D721Med (cell line): ENCODE results near the gene CDKN2B-AS1.
A peak's percentile ranks its signal among the peaks of the same experiment; 100 is the strongest.
"Not testable (repeated sequence)": the region's sequence is repeated elsewhere in the genome, so short reads cannot be mapped to it uniquely, and the experiment has no call there.

Experiments
- DNase-seq: peaks from one replicate; pipeline ENCODE4 v3.0.0; 2011; ENCODE audit warnings: low spot score; ENCODE audit not compliant: insufficient read length
- FAIRE-seq: peaks from 2 replicates; lab custom pipeline; 2011; peaks lifted over from hg19 to GRCh38; lab: Jason Lieb, UNC
- TF ChIP-seq, protein P1 (sequence below): IDR thresholded peaks from 2 replicates; pipeline ENCODE4 v1.5.1; 2012; ENCODE audit warnings: mild to moderate bottlenecking, control low read depth; ENCODE audit not compliant: insufficient read depth; ENCODE audit errors: missing control alignments

CDKN2B-AS1 gene

DNA sequence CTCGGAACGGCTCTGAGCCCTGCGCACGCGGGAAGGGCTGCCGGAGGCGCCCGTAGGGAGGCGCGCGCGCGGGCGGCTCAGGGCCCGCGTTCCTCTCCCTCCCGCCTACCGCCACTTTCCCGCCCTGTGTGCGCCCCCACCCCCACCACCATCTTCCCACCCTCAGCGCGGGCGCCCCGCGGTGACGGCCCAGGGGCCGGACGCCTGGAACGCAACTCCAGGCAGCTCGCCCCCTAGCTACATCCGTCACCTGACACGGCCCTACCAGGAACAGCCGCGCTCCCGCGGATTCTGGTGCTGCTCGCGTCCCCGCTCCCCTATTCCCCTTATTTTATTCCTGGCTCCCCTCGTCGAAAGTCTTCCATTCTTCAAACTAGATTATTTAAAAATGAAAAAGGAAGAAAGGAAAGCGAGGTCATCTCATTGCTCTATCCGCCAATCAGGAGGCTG is at the start of gene CDKN2B-AS1:
Gene CDKN2B-AS1, plus strand, starts transcription at position 236 of the 450 bp plus-strand sequence.
- FAIRE-seq: no peak

DNA sequence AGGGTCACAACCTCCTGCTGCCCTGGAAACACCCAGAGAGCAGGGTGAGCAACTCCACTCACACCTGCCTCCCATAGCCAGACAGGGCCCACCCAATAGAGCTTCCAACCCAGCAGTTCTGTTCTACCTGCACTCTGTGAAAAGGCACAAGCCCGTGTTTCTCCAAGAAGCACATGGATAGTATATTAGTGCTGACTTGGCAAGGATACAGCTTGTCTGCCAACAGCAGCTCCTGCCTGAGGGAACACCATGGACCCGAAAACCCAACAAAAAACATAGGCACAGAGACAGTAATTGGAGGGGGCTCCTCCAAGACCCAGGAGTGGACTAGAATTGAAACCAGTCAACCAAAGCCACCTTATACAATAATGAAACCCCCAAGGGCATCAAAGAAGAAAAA is 49.0 kb upstream of the CDKN2B-AS1 start:
- TF ChIP-seq, protein P1, sequence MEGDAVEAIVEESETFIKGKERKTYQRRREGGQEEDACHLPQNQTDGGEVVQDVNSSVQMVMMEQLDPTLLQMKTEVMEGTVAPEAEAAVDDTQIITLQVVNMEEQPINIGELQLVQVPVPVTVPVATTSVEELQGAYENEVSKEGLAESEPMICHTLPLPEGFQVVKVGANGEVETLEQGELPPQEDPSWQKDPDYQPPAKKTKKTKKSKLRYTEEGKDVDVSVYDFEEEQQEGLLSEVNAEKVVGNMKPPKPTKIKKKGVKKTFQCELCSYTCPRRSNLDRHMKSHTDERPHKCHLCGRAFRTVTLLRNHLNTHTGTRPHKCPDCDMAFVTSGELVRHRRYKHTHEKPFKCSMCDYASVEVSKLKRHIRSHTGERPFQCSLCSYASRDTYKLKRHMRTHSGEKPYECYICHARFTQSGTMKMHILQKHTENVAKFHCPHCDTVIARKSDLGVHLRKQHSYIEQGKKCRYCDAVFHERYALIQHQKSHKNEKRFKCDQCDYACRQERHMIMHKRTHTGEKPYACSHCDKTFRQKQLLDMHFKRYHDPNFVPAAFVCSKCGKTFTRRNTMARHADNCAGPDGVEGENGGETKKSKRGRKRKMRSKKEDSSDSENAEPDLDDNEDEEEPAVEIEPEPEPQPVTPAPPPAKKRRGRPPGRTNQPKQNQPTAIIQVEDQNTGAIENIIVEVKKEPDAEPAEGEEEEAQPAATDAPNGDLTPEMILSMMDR: no peak
- FAIRE-seq (no peak), DNase-seq (no peak)

More for the DNA sequence above, at the start of gene CDKN2B-AS1:
- no peak for DNase-seq
- TF ChIP-seq, protein P1: peak; percentile 5

- TF ChIP-seq, protein P1: no peak
- DNase-seq (no peak), FAIRE-seq (no peak)
Measured at GRCh38 chr9:21958833-21959232, 35.8 kb upstream of the CDKN2B-AS1 start.

DNA sequence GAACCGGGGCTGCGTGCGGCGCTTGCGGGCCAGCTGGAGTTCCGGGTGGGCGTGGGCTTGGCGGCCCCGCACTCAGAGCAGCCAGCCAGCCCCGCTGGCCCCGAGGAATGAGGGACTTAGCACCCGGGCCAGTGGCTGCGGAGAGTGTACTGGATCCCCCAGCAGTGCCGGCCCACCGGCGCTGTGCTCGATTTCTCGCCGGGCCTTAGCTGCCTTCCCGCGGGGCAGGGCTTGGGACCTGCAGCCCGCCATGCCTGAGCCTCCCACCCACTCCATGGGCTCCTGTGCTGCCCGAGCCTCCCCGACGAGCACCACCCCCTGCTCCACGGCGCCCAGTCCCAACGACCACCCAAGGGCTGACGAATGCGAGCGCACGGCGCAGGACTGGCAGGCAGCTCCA is 35.3 kb upstream of the CDKN2B-AS1 start:
- FAIRE-seq, DNase-seq: not testable (repeated sequence)

GRCh38 chr9:21961569-21961968 is 33.0 kb upstream of the CDKN2B-AS1 start:
- no peak for FAIRE-seq
- TF ChIP-seq, protein P1: no peak
- DNase-seq: no peak

- DNase-seq (no peak), FAIRE-seq (no peak)
- TF ChIP-seq, protein P1: no peak
Measured at GRCh38 chr9:21964925-21965385, 29.6 kb upstream of the CDKN2B-AS1 start.

DNA sequence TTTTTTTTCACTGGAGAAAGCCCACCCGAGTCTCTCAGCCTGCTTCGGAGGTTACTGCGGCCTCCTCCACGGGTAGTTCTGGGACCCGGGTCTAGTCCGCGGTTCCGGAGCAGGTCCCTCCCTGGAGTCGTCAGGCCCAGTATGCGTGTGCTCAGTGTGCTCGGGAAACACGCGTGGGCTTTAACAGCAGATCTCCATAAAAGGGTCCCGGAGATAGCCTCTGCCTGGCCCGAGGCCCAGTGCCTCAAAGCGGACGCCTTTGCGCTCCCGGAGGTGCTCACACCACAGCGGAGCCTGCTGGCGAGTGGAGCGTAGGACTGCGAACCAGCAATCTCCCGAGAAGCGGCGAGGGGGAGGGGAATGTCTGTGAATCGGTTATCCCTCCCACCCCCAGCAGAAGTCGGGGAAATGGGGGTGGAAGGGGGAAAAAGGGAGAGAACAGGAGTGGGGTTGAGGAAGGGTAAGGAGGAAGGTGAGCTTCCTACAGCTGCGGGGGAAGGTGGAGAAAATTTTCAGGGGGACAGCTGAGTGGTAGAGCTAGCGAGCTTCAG is 29.1 kb upstream of the CDKN2B-AS1 start:
- TF ChIP-seq, protein P1: peak; percentile 23
- FAIRE-seq (no peak), DNase-seq (no peak)
